ENCODE measurements around the gene TRPM6. TPM values are rescaled to one million over a fixed set of nuclear protein-coding genes. Genes with fewer than 3 reads are reported as not detected.

TRPM6 gene
- total RNA-seq, 1 donor from 2014 or later = 1.6 TPM

DNA sequence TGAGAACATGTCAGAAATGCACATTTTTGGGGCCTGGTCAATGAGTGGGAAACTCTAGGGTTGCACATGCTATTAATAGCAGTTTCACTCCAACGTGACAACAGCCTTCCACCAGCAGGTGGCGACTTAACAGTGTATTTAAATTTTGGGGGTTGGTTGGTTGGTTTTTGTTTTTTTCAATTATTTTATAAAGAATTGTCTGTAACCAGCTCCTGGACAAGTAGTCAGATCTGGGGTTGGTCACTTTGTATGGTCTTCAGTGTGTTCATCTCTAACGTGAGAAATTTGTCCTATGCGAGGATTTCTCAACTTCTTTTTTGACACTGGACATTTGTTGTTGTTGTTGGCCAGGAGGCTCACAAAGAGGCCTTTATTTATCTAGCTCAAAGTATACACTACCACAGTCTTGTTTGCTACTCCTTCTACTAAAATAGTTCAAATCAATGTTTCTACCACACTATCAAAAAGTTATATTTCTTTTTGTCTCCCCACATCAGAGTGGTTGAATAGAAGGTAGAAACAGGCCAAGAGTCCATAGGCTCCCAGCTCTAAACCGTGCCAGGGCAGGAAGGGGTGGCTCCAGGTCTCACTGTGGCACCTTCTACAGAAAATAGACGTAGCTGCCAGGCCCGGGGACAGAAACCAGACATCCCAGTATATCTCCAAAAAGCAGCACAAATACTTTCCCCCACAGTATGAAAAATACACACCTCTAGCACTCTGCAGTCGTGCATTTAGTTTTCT, 110.4 kb downstream of the TRPM6 start:
- H3K4me3 ChIP-seq (ENCODE audit: low read depth, low read length) = no peak overlapping the region
- peak; percentile 85 for TF ChIP-seq CTCF (conservative IDR thresholded peaks at IDR 0.05; ENCODE audit: low read depth, low read length)
- DNase-seq (ENCODE audit: low read depth) = no peak

DNA sequence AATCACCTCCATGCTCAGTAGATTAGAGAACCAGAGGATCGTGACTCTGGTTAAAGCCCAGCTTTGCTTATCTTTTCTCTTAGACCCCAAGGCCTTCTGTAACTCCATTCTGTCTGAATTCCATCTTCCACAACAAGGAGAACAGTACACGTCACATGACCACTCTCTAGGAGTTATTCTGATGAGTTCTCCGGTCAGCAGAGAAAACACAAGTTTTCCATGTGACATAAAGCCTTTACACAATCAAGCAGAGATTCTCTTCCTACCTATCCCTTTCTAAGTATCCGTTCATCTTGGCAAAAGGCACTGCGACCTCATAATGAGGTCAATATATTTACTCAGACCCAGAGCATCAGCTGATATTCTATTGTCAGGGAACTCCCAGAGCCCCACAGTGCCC, 112.3 kb downstream of the TRPM6 start:
- no peak for DNase-seq (ENCODE audit: low read depth)
- no peak for TF ChIP-seq CTCF (conservative IDR thresholded peaks at IDR 0.05; ENCODE audit: low read depth, low read length)
- H3K4me3 ChIP-seq (ENCODE audit: low read depth, low read length) = no peak overlapping the region

DNA sequence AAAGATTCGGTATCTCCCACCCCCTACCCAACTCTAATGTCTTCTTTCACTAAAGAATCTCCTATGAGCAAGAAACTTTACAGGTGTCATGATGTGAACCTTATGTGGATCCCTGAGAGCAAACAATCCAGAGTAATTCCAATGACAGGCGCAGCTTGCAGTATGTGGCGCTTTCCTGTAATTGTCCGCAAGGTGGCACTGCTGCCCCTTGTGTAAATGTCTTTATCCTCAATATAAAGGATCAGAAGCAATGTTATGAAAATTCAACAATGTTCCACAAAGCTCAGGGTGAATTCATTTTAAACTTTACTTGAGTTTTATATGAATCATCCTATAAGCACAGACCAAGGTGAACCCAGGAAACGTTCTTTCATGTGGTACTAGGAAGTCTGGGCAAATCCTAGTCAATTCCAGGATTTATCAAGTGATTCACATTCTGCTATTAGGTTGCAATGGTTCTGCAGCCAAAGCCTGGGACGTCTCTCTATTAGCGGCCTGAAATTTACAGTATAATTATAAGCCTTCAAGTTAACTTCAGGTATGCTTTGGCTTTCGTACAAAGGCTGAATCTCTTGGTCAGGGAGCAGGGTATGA, 113.7 kb downstream of the TRPM6 start:
- DNase-seq (ENCODE audit: low read depth) = no peak
- no peak overlapping the region for H3K4me3 ChIP-seq (ENCODE audit: low read depth, low read length)
- peak; percentile 92 for TF ChIP-seq CTCF (conservative IDR thresholded peaks at IDR 0.05; ENCODE audit: low read depth, low read length)

- DNase-seq (ENCODE audit: low read depth) = no peak
- no peak for TF ChIP-seq CTCF (conservative IDR thresholded peaks at IDR 0.05; ENCODE audit: low read depth, low read length)
- H3K4me3 ChIP-seq (ENCODE audit: low read depth, low read length) = no peak overlapping the region
Observed at GRCh38 chr9:74772121-74772520, 115.6 kb downstream of the TRPM6 start.

- no peak for TF ChIP-seq CTCF (conservative IDR thresholded peaks at IDR 0.05; ENCODE audit: low read depth, low read length)
- no peak overlapping the region for H3K4me3 ChIP-seq (ENCODE audit: low read depth, low read length)
- no peak for DNase-seq (ENCODE audit: low read depth)
Observed at GRCh38 chr9:74771672-74772071, 116.0 kb downstream of the TRPM6 start.

DNA sequence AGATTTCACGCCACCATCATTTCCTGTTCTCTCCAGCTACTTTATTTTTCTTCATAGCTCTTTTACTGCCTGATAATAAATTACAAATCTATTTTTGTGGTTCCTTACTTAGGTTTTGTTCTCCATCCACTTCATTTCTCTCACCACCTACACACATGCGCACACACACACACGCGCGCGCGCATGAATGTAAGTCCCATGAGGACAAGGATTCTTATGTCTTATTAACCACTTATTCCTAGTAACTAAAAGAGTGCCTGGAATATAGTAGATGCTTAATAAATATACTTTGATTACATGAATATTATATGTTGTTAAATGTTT, 116.5 kb downstream of the TRPM6 start:
- DNase-seq (ENCODE audit: low read depth) = no peak
- no peak for TF ChIP-seq CTCF (conservative IDR thresholded peaks at IDR 0.05; ENCODE audit: low read depth, low read length)

More for the DNA sequence above, 116.5 kb downstream of the TRPM6 start:
- H3K4me3 ChIP-seq (ENCODE audit: low read depth, low read length) = no peak overlapping the region

All from epithelial cell of proximal tubule (primary cell).